SU-DHL-6 (cell line): ENCODE measurements around the gene MARF1.

ENCODE experiments used
- CTCF ChIP-seq: fragments of 200-600 bp; sonication (generic); IDR thresholded peaks from one replicate; pipeline ENCODE4 v1.5.1; 2017; ENCODE audit warnings: antibody characterized with exemption, mild to moderate bottlenecking, low read length, moderate library complexity; ENCODE audit not compliant: insufficient read depth, poor library complexity, severe bottlenecking
- EZH2phosphoT487 ChIP-seq: fragments of 200-600 bp; sonication (generic), shearing (Covaris generic); conservative IDR thresholded peaks from 2 replicates; pipeline ENCODE4 v1.6.1; 2018; ENCODE audit warnings: mild to moderate bottlenecking, antibody characterized with exemption, low read length, moderate library complexity, mixed read lengths

DNA sequence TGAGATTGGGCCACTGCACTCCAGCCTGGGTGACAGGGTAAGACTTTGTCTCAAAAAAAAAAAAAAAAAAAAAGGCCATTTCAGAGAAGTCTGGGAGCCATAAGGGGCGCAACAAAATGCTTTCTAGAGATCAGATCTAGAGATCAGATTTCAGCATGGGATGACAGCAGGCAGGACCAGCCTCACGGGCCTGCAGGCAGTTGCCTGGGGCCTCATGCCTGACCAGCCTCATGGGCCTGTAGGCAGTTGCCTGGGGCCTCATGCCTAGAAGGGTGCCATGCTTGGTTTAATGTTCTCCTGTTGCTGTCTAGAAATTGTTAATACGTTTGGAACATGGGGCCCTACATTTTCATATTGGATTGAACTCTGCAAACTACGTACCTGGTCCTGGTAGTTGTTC, 59.4 kb downstream of the MARF1 start:
- TF ChIP-seq CTCF: no peak
- TF ChIP-seq EZH2phosphoT487: no peak
